Ishikawa (cell line): ENCODE data around the gene NFIB.

Experiments
- CEBPB ChIP-seq: IDR thresholded peaks from 2 replicates; pipeline ENCODE4 v1.6.1; 2012
- EGR1 ChIP-seq: IDR thresholded peaks from 2 replicates; pipeline ENCODE4 v1.6.1; 2012
- EP300 ChIP-seq: IDR thresholded peaks from 2 replicates; pipeline ENCODE4 v1.6.1; 2012; ENCODE audit warnings: borderline replicate concordance
- NFIC ChIP-seq: IDR thresholded peaks from 2 replicates; pipeline ENCODE4 v1.6.1; 2012
- RAD21 ChIP-seq: IDR thresholded peaks from 2 replicates; pipeline ENCODE4 v1.6.1; 2012; ENCODE audit warnings: low read depth
- TAF1 ChIP-seq: IDR thresholded peaks from 2 replicates; pipeline ENCODE4 v1.6.1; 2012; ENCODE audit warnings: low read depth, mild to moderate bottlenecking
- TCF12 ChIP-seq: IDR thresholded peaks from 2 replicates; pipeline ENCODE4 v1.6.1; 2012; ENCODE audit warnings: low read depth
- TEAD4 ChIP-seq: IDR thresholded peaks from 2 replicates; pipeline ENCODE4 v1.6.1; 2012
- YY1 ChIP-seq: IDR thresholded peaks from 2 replicates; pipeline ENCODE4 v1.6.1; 2012; ENCODE audit warnings: low read depth
- TF ChIP-seq, protein P1 (sequence below): IDR thresholded peaks from 2 replicates; pipeline ENCODE4 v1.6.1; 2012
- TF ChIP-seq, protein P2 (sequence below): IDR thresholded peaks from 2 replicates; pipeline ENCODE4 v1.6.1; 2012; ENCODE audit warnings: low read depth, mild to moderate bottlenecking

DNA sequence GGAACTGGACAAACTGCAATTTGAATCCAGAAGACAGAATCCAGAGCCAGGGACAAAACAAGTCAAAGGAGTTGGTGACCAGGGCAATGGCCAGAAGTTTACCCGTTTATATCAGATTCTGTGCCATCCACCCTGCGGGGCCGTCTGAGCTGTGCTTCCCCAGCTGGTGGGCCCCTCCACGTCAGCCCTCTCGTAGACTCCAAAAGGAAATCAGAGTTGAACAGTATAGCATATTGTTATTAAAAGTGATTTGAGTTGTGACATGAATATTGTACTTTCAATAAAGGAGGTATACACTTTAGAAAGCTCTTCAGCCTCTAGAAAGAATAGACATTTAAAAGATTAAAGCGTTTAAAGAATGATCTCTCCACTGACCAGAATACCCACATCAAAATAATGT is 102.4 kb downstream of the NFIB start:
- TF ChIP-seq, protein P1, sequence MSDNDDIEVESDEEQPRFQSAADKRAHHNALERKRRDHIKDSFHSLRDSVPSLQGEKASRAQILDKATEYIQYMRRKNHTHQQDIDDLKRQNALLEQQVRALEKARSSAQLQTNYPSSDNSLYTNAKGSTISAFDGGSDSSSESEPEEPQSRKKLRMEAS: no peak
- TF ChIP-seq RAD21 (no peak), EP300 (no peak), CEBPB (no peak), NFIC (no peak), TEAD4 (no peak), YY1 (no peak), EGR1 (no peak), TAF1 (no peak), TCF12 (no peak)
- TF ChIP-seq, protein P2, sequence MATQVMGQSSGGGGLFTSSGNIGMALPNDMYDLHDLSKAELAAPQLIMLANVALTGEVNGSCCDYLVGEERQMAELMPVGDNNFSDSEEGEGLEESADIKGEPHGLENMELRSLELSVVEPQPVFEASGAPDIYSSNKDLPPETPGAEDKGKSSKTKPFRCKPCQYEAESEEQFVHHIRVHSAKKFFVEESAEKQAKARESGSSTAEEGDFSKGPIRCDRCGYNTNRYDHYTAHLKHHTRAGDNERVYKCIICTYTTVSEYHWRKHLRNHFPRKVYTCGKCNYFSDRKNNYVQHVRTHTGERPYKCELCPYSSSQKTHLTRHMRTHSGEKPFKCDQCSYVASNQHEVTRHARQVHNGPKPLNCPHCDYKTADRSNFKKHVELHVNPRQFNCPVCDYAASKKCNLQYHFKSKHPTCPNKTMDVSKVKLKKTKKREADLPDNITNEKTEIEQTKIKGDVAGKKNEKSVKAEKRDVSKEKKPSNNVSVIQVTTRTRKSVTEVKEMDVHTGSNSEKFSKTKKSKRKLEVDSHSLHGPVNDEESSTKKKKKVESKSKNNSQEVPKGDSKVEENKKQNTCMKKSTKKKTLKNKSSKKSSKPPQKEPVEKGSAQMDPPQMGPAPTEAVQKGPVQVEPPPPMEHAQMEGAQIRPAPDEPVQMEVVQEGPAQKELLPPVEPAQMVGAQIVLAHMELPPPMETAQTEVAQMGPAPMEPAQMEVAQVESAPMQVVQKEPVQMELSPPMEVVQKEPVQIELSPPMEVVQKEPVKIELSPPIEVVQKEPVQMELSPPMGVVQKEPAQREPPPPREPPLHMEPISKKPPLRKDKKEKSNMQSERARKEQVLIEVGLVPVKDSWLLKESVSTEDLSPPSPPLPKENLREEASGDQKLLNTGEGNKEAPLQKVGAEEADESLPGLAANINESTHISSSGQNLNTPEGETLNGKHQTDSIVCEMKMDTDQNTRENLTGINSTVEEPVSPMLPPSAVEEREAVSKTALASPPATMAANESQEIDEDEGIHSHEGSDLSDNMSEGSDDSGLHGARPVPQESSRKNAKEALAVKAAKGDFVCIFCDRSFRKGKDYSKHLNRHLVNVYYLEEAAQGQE: no peak
